ENCODE measurements around the gene MRPL36.
"Not testable (repeated sequence)": the region's sequence is repeated elsewhere in the genome, so short reads cannot be mapped to it uniquely, and the experiment has no call there.

Gene MRPL36

DNA sequence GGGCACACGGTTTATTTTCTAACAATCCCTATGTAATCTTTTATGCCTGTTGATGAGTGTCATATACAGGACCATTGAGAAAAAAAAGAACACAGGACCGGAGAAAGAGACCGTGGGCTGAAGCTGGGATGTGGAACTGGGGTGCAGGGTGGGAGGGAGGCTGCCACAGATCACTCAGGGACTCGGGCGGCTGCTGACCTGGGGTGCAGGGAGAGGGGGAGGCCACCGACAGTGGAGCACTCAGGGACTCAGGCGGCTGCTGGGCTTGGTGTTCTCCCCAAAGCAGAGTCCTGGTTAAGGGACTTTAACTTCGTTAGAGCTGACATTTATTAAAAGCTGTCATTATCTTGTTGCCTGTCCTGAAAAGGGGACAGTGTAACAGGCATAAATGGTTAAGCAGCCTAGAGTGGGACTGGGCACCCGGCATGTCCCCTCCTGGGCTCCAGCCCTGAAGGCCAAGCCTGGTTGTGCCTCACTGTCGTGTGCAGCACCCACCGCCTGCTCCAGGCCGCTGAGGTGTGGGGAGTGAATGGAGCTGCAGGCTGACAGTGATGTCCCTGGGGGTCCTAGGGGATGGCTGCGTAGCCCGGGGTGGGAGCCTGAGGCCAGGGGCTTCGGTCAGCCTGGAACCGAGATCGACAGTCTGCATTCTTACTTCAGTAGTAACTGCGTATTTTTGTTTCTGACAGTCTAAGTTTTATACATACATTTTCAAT is 15.6 kb upstream of the MRPL36 start:
- DNase-seq (ENCODE audit: low spot score) = no peak

DNA sequence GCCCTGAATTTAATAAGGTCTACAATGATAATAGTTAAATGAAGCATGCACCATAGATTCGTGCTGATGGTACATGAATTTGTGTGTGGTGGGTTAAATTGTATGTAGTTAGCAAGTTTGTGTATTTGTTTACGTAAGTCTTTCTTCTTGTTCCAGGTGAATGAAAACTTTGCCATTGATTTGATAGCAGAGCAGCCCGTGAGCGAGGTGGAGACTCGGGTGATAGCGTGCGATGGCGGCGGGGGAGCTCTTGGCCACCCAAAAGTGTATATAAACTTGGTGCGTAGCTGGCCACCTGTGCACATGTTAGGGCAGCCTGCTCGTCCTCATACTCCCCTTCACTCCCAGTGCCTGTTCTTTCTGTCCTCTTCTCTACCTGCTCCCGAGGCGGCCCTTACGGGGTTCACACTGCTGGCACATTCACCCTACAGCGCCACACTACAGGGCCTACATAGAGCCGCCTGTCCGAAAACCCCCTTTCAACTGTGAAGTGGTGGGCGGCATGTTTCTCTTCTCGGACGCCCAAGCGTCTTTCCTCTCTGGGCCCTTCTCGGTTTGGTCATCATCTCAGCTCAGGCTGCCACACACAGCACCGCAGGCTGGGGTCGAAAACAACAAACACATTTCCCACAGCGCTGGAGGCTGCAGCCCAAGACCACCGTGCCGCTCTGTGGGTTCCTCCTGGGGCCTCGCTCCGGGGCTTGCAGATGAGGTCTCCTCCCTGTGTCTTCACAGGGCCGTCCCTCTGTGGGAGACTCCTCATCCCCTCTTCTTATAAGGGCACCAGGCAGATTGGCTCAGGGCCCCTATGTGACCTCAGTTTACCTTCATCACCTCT is 14.8 kb upstream of the MRPL36 start:
- DNase-seq (ENCODE audit: low spot score) = no peak

DNA sequence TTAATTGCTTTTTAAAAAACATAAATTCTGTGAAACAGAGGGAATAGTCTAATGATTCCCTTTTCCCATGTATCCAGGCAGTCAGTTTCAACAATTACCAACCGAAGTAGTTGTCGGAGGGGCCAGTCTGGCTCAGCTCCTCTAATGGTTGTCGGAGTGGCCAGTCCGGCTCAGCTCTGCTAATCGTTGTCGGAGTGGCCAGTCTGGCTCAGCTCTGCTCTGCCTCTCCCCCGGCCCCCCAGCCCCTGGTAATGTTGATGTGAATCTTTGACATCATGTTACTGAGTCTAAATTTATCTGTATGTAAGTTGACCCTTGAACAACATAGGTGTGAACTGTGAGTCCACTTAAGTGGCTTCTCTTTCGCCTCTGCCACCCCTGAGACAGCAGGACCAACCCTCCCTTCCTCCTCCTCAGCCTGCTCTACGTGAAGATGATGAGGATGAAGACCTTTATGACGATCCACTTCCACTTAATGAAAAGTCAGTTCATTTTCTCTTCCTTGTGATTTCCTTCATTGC is 11.0 kb upstream of the MRPL36 start:
- DNase-seq (ENCODE audit: low spot score) = no peak

DNA sequence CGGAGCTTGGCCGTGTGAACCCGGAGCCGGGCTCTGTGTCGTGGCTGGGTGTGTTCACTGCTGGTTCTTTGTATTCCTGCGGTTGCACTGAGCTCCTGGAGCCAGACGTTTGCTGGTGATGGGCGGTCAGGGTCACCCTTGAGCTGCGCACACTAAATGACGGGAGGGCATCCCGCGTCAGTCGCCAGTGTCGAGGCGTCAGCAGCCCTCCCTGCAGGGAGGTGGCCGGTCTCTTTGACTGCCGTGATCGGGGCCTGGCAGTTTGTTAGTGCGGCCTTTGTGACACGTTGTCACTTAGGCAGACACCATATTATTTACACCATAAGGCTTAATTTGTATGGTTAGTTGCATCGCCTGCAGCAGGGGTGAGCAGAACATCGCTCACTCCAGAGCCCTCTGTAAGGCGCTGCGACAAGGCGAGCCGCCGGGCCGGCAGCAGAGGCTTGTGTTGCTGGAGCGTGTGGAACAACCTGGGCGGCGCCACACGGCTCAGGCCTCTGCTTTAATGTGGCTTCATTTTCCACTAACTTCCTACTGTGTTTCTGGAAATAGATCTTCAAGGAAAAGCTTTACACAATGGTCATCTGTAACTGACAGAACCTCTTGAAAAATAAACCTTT is 9.9 kb upstream of the MRPL36 start:
- DNase-seq (ENCODE audit: low spot score) = no peak

DNA sequence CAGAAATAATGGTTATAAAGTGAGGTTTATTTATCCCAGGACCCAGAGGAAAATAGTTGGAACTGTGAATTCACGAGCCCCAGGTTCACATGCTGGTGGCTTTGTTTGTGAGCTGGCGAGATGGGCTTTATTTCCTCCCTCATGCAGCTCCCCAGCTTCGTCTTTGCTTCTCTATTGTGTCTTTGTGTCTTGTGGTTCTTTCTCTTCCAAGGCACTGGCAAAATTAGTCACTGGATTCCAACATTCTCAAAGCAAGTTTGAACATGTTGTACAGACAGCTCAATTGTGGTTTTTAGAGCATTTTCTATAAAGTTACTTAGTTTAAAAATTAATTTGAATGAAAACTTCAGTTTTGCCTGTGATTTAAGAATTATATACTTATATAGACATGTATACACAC is 8.8 kb upstream of the MRPL36 start:
- DNase-seq (ENCODE audit: low spot score) = no peak

DNA sequence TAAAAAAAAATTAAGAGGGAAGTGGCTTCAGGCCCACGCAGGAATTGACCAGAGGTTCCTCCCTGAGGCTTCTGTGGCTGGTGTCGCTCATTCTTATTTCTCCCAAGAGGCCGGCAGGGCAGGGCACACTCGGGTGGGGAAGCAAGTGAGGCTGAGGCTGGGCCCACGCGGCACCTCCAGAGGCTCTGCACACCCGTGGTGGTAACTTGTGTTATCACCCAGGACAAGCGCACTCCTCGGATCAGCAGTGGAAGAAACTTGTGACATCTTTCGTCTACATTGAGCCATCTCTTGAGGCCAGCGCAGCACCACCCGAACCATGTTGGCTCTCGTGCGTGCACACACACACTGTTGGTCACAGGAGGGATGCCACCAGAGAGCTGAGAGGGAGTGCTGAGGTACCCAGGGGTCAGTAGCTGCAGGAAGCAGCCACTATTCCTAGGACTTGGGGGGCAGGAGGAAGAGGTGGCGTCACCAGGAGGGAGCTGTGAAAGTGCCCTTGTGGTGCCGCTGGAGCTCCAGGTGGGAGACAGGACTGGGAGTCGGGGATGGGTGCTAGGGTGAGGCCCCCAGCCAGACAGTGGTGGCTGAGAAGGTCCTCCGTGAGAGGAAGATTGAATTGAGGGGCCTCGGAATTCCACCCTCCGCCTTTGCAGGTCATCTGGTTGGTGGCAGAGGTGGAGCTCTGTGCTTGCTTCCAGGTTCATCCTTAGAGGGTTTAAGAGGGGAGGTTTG is 8.0 kb upstream of the MRPL36 start:
- DNase-seq (ENCODE audit: low spot score) = no peak

DNA sequence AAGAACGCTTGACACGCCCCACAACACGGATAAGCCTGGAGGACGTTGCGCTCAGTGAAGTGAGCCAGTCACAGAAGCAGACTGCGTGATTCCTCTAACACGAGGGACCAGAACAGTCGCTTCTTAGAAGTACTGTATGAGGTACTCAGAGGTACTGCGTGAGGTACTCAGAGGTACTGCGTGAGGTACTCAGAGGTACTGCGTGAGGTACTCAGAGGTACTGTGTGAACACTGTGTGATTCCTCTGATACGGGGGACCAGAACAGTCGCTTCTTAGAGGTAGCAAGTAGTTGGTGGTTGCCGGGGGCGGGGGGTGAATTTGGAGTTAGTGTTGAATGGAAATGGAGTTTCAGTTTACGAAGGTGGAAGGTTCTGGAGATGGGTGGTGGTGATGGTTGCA is 7.3 kb upstream of the MRPL36 start:
- no peak for DNase-seq (ENCODE audit: low spot score)

DNA sequence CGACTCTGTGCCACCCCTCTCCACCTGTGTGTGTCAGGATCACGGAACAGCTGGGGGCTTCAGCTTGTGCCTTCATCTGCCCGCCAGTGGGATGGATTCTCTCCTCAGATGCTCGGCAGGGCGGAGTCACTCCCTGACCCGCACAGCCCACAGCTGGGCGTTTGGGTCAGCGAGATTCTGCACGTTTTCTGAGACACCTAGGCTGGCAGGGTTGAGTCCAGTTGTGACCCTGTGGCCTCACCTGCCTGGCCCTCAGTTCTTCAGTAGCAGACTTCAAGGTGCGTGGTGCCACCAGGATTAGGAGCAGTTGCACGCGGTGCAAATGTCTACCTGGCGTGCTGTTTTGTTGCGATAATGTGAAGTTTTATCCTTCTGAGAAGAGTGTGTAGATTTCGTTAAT is 6.6 kb upstream of the MRPL36 start:
- no peak for DNase-seq (ENCODE audit: low spot score)

DNA sequence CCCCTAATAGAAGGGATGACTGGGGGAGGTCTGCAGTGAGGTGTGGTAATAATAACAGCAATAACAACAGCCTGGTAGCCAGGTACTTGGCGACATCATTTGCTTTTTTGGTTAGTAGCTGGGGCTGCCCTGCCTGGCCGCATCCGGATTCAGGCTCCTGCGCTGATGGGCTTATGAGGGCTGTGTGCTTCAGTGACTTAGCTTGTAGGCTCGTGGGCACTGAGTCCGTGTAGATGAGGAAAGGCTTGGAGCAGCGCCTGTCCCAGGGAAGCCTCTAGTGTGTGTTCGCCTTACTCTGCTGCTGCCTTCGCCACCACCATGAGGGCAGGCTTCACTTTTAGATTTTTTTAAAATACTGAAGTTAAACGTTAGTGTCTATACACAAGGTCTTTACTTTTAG is 6.1 kb upstream of the MRPL36 start:
- no peak for DNase-seq (ENCODE audit: low spot score)

DNA sequence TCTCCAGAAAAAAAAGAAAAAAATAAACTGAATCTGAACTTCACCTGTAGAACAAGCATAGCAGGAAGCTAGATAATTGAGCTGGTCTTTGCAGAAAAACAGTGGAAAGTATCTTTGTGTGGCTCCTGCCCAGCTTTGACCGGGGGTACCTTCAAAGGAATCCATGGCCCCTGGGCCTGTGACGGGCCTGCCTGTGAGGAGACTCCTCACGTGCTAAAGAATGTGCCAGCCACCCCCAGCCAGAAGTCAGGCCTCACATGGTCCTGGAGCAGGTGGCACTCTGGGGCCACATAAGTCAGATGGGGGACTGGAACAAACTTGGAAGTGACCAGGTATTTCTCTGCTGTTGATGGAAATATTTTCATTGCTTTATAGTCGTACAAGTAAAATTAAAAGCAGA is 5.7 kb upstream of the MRPL36 start:
- DNase-seq (ENCODE audit: low spot score) = no peak

DNA sequence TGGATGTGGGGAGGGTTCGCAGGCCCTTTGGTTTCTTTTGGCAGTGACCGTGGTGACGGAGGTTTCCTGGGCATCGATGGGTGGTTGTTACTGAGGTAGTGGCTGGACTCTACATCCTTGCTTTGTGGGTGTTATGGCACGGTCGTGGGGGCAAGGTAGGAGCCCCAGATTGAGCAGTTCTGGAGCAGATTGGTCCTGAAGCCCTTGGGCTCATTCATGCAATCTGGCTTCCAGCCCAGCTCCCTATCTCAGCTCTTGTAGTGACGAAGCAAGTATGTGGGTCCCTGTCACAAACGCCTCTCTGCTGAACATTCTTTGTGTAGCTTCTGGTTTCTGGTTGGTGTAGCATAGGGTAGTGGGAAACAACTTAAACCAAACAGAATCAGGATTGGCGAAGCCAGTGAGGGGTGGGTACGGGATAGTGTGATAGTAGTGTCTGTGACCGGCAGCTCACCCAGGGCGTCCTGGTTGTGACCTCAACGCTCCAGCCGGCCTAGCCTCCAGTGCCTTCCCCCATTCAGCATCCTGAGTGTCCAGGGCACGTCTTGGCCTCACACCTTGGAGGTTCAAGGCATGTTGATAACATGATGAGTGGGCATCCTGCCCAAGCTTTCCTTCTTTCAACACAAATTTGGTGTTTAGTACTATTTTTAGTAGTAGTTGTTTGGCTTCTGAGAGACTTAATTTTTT is 4.5 kb upstream of the MRPL36 start:
- no peak for DNase-seq (ENCODE audit: low spot score)

DNA sequence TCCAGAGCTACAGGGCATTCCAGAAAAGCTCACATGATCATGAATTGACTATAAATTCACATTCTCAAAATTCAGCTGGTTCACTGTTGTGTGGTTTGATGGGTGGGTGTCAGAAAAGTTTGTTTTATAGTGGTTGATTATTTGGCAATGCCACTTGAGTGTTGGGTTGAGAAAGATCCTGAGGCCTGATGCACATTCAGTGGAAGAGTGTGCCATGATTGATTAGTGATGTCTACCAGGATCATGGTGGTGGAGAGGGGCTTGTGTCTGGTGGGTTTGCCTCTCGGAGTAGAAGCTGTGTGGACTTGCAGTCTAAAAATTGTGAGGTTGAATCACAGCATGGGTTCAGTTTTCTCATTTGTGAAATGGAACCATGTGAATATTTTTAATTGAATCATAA is 3.6 kb upstream of the MRPL36 start:
- no peak for DNase-seq (ENCODE audit: low spot score)

DNA sequence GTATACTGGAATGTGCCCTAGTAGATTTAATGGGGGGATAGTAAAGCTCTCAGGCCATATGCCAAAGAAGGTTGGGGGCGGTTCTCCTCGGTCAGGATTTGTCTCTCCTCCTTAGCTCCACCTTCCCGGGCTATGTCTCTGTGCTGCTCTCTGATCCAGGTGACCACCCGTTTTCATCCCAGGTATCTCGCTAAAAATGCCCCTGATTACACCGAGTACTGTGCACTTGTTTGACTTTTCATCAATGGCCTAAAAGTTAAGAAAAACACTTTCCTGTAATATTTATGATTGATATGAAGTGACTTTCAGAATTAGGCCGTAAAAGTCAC is 2.3 kb upstream of the MRPL36 start:
- no peak for DNase-seq (ENCODE audit: low spot score)

DNA sequence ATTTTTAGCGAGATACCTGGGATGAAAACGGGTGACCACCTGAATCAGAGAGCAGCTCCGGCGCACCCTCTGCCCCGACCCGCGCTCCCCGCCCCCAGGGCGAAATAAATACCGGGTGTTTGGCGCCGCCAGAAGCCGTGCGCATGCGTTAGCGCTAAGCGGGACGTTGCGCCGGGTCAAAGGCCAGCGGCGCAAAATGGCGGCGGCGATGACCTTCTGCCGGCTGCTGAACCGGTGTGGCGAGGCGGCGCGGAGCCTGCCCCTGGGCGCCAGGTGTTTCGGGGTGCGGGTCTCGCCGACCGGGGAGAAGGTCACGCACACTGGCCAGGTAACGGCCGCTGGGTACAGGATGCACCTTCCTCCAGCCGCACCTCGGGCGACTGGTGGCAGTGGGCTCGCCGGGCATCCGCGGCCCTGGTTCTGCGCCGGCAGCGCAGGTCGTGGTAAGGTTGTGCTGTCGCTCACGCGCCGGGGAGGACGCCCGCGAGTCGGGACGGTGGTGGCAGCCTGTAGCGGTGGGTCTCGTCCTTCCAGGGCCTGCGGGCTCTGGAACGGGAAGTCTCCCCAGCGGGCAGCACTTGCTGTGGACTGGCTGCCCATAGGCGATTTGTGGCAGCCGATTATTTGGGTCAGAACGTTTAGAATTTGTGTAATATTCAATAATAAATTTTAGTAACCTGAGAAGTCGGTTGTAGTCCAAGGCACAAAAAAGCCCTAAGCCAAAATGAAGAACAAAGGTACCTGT is 1.8 kb upstream of the MRPL36 start, which contains the start of gene NDUFS6:
TSS of gene NDUFS6 (plus strand) at position 186 of the 745 bp plus-strand sequence. CDS start at position 197, 11 bp downstream.
- peak; percentile 78 for DNase-seq (ENCODE audit: low spot score)

DNA sequence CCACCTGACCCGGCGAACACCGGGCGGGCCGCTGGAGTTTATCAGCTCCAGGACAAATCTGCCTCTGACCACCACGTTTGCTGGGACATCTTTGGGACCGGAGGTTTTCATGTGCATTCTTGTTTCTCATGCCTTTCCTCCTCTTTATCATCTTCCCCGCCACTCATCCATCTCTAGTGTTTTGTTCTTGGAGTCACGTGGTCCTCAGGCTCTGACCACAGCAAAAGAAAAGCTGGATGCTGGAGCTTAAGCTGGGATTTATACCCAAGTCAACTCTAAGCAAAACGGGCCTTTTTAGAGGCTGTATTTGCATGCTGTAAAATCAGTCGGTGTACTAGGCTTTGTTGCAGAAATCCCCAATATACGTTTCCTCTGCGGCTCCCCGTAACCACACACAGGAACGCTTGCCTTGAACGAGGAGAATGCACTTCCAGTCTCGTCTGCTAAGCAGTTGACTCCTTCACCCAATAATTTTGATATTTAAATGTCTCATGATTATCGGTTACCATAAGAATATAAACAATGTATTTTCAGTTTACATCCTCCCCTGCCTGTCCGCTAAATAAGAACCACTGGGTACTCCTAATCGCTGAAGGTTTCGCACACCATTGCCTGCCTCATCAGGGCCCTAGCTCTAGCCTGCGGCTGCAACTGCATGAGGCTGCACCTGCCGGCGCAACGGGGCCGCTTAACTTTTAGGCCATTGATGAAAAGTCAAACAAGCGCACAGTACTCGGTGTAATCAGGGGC is 1.0 kb upstream of the MRPL36 start:
- DNase-seq (ENCODE audit: low spot score) = peak; percentile 51

DNA sequence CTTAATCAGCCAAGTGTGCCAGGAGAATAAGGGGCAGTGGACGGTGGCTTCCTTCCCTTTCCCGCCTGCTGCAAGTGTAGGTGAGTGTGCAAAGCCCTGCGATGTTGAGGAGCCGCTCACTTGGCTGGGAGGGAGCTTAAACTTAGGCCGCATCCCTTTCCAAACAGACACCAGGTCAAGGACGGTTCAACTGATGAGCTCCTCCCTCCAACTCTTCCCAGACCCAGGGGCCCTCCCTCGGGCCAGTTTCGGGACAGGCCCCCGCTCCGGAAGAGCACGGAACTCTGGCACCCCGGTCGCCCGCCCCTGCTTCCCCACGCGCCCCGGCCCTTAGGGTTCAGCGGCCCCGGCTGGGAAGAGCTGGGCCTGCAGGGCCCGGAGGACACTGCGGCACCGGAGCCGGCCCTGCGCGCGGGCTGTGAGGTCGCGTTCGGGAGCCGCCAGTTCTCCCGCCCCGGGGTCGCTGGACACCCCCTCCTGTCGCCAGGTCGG is 481 bp downstream of the MRPL36 start:
- no peak for DNase-seq (ENCODE audit: low spot score)

DNA sequence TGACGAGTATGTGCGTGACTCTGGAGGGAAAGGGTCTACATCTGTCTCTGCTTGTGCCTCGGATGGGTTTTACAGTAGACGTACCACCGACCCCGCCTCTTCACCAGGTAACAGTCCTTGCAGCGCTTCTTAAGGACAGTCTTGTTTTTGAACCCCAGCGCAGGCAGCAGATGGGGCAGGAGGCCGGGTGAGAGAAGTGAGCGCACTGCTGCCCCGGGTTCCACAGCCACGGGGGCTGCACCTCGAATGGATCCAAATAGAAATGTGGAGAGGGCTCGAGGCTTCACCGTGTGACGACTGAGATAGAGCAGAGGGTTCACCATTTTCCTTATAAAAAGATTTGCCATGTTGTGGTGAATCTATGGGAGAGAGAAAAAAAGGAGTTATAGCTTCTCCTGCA is 1.0 kb downstream of the MRPL36 start:
- DNase-seq (ENCODE audit: low spot score) = not testable (repeated sequence)

DNA sequence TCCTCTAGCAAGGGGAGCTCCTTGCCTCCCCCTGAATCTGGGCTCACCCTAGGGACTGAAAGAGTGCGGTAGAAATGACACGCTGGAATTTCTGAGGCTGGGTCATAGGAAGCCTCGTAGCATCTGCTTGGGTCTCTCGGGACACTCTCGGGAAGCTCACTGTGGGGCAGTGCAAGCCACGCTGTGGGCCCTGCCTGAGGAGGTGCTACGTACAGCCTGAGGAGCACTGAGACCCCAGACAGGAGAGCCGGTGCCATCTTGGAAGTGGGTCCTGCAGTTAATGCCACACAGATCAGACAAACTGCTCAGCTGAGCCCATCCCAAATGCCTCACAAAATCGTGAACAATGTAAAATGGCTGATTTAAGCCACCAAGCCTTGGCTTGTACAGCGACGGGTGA is 1.8 kb downstream of the MRPL36 start:
- DNase-seq (ENCODE audit: low spot score) = no peak

DNA sequence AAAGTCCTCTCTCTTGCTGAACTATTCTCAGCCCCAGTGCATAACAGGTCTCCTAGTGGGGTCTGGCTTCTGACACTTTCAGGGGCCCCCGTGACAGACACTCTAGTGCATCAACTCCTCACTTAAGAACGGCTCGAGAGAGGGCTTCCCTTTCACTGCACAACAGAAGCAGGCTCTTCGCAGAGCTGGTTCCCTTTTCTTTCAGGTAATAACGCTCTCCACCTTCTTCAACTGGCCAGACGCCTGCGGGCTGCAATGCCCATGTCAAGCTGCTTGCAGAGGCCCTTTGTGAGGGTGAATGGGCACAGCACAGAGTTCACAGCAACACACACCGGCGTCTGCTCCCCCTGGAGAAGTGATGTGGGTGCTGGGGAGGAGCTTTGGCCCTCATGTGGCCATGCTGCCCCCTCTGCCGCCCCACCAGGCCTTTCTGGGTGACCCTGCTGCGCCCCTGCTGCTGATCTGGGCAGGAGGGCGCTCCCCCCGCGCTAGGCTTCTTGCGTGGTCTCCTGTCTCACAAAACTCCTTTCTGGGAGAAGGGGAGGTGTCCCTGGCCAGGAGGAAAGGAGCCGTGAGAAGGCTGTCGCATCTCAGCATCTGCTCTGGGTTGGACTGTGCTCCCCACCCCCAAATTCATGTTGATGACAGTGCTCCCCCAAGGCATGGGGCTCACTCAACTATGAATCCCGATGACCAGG is 2.4 kb downstream of the MRPL36 start:
- DNase-seq (ENCODE audit: low spot score) = no peak
